Measurements from ENCODE around the gene BBS2. TPM values are rescaled to one million over a fixed set of nuclear protein-coding genes. Genes with fewer than 3 reads are reported as not detected.
A peak's percentile ranks its signal among the peaks of the same experiment; 100 is the strongest.

The BBS2 gene
- total and polyA plus RNA-seq, 2 of the 13 experiments (the other 11 are each of a cell fraction or from before 2014, with no cell fraction given), result 59.7 to 68.3 TPM

DNA sequence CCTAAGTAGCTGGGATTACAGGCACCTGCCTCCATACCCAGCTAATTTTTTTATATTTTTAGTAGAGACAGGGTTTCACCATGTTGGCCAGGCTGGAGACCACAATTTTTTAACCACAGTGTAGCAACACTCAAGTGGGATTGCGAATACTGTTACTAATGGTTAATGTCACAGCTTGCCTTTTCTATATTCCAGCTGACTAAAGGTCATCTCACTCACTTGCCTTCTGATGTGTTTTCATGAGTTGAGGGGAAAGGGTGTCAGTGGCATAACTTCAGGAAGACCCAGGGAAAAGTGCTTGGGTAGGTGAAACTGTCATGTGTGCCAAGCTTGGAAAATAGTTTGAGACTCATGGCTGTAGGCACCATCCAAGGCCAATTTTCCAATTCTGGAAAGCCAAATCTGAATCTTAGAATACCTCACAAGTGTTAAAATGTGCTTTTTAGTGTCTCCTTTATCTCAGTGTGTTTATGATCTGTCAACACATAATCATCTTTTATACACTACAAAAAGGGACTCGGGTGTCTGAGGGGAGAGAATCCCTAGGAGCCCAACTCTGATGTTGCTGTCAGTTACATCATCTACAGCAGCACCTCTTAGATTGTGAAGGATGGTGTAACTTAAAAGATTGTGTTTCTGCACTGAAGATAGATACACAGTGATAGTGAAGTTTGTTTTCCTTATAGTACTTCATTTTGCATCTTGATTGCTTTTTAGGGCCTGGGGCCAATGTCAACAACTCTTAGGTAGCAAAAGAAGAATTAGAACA is 41.4 kb downstream of the BBS2 start (continued):
- TF ChIP-seq, protein P1, sequence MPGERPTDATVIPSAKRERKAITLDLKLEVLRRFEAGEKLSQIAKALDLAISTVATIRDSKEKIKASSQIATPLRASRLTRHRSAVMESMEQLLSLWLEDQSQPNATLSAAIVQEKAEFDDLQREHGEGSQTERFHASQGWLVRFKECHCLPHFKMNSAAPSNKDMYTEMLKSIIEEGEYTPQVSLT (CRISPR knock-in tag; IDR thresholded peaks at IDR 0.05; ENCODE audit: borderline replicate concordance, low read depth), result no peak
- TF ChIP-seq PAX8 (CRISPR knock-in tag; IDR thresholded peaks at IDR 0.05; ENCODE audit: borderline replicate concordance) (no peak), CEBPB (IDR thresholded peaks at IDR 0.05; ENCODE audit: borderline replicate concordance, low read depth, low read length) (peak; percentile 5; the same call in 1 of the 2 replicates)

DNA sequence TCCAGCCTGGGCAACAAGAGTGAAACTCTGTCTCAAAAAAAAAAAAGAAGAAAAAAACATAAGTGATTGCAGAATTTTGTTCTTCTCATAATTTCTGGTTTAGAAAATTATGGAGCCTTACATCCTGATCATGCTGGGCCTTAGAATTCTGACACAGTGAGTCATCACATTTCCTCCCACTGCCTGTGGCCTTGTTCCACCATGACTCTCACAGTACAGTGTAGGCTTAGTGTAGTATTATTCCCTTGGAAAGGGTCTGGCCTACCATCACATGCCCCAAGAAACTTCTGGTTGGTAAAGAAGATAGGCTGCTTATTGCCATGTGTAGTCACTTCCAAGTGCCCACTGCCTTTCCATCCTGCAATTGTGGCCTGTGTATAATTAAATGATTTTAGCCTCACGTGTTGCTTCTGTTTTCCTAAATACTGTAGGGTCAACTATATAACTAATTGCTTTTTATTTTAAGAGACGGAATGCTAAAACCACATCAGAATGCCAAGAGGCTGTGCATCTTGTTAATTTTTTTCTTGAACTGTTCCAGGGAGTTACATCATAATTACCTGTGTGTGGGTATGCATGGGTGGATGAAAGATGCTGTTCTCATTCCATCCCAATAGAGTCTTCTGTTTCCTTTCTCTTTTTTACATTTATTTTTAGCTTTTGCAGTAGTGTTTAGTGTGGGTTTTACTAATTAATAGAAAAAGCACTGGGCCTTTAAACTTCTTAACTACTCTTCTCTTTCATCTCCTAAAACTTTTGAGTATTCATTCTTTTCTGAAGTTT is 42.5 kb downstream of the BBS2 start:
- Histone ChIP-seq H3K4me1 (ENCODE audit: insufficient read depth, low read length) (no peaks in the 10 kb centered on the region), H3K9ac (ENCODE audit: insufficient read depth, low read depth, low read length) (no peak overlapping the region), H3K27me3 (ENCODE audit: control insufficient read depth in 1 of 2, insufficient read depth in 2 of 2, low read length in 2 of 2) (no peaks in the 10 kb centered on the region), H3K4me3 (replicated peaks in 1 of 3; ENCODE audit: insufficient read depth in 1 of 3, low read depth in 2 of 3, low read length in 3 of 3) (no peak overlapping the region), H3K36me3 (replicated peaks in 1 of 2; ENCODE audit: control insufficient read depth in 1 of 2, insufficient read depth in 2 of 2, low read length in 2 of 2) (peaks cover 13 to 58% of the 10 kb centered on the region in 2 experiments), H2AFZ (ENCODE audit: low read length) (no peak overlapping the region), H4K20me1 (ENCODE audit: insufficient read depth, low read length) (no peaks in the 10 kb centered on the region), H3K9me3 (ENCODE audit: low read length) (no peaks in the 10 kb centered on the region), H3K79me2 (ENCODE audit: insufficient read depth, low read length) (no peaks in the 10 kb centered on the region), H3K4me2 (ENCODE audit: low read depth, low read length) (no peak overlapping the region), H3K27ac (ENCODE audit: extremely low read length, insufficient read depth, low read length) (no peak overlapping the region)
- DNase-seq (ENCODE audit: low spot score), result peak; percentile 27
- ChIA-PET CTCF (ENCODE audit: low intra/inter-chr PET ratio, low total read pairs) (no interaction called here), POLR2A (no interaction called here)
- intact Hi-C loops (cut with micrococcal nuclease; ENCODE audit: unreplicated experiment) (no loop called here), in situ Hi-C loops (cut with HindIII; ENCODE audit: extremely low pct_ligation_motif_present, low pct_unique_long_range_greater_than_20kb) (no loop called here)
- TF ChIP-seq RBM22 (optimal IDR thresholded peaks at IDR 0.05; ENCODE audit: low read length) (peak; percentile 21), ZNF644 (CRISPR knock-in tag; IDR thresholded peaks at IDR 0.05; ENCODE audit: low read depth) (0 out of 2 replicates have a peak, but pooled peaks have one; percentile 19), ONECUT2 (CRISPR knock-in tag; IDR thresholded peaks at IDR 0.05) (no peak), FOSL2 (CRISPR knock-in tag; IDR thresholded peaks at IDR 0.05) (peak; percentile 68), NFE2L2 (IDR thresholded peaks at IDR 0.05; ENCODE audit: low read length) (0 out of 2 replicates have a peak, but pooled peaks have one; percentile 49)
- TF ChIP-seq, protein P2, sequence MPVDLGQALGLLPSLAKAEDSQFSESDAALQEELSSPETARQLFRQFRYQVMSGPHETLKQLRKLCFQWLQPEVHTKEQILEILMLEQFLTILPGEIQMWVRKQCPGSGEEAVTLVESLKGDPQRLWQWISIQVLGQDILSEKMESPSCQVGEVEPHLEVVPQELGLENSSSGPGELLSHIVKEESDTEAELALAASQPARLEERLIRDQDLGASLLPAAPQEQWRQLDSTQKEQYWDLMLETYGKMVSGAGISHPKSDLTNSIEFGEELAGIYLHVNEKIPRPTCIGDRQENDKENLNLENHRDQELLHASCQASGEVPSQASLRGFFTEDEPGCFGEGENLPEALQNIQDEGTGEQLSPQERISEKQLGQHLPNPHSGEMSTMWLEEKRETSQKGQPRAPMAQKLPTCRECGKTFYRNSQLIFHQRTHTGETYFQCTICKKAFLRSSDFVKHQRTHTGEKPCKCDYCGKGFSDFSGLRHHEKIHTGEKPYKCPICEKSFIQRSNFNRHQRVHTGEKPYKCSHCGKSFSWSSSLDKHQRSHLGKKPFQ (CRISPR knock-in tag; IDR thresholded peaks at IDR 0.05; ENCODE audit: insufficient replicate concordance), result no peak
- WGBS (ENCODE audit: low lambda C conversion rate), result 89% methylated on average over 2 of the region's 2 CpGs
- peak; percentile 34 for FAIRE-seq
- no TSS peak for BruUV-seq (replicated peaks)
- ATAC-seq, result peak; percentile 63; the same call in 2 of the 3 replicates

Data from HepG2 (cell line).